NT2/D1 (cell line): ENCODE measurements around the gene NCS1.

ENCODE experiments used
- DNase-seq: peaks from one replicate; pipeline ENCODE4 v3.0.0-alpha.2; 2011; ENCODE audit warnings: low read depth, low spot score
- H3K27me3 ChIP-seq: 2 replicates; pipeline ENCODE4 v1.6.0; 2011; ENCODE audit warnings: mild to moderate bottlenecking; ENCODE audit not compliant: insufficient read length, insufficient read depth
- H3K36me3 ChIP-seq: 2 replicates; pipeline ENCODE4 v1.6.1; 2011; ENCODE audit warnings: mild to moderate bottlenecking, low read length, mixed read lengths; ENCODE audit not compliant: insufficient read depth, insufficient read length
- H3K4me1 ChIP-seq: 2 replicates; pipeline ENCODE4 v1.5.1; 2011; ENCODE audit not compliant: insufficient read depth, insufficient read length
- H3K4me3 ChIP-seq: 2 replicates; pipeline ENCODE4 v1.5.1; 2011; ENCODE audit warnings: low read depth; ENCODE audit not compliant: insufficient read length
- H3K9ac ChIP-seq: 2 replicates; pipeline ENCODE4 v1.6.0; 2011; ENCODE audit warnings: low read depth; ENCODE audit not compliant: insufficient read length
- H3K9me3 ChIP-seq: 2 replicates; pipeline ENCODE4 v1.5.1; 2011; ENCODE audit warnings: mild to moderate bottlenecking, low read length; ENCODE audit not compliant: insufficient read depth
- SUZ12 ChIP-seq: IDR thresholded peaks from 2 replicates; pipeline ENCODE4 v1.6.1; 2011; ENCODE audit not compliant: insufficient read length, insufficient read depth; ENCODE audit errors: extremely low read depth
- YY1 ChIP-seq: IDR thresholded peaks from 2 replicates; pipeline ENCODE4 v1.6.1; 2011; ENCODE audit not compliant: insufficient read length, insufficient read depth
- ZNF274 ChIP-seq: IDR thresholded peaks from 2 replicates; pipeline ENCODE4 v1.6.1; 2011; ENCODE audit warnings: mild to moderate bottlenecking, low read depth, low read length

NCS1 gene

GRCh38 chr9:130196643-130197042, 24.4 kb downstream of the NCS1 start:
- Histone ChIP-seq H3K36me3 (peaks cover 14% of the 10 kb centered on the region), H3K4me3 (no peak overlapping the region), H3K9me3 (no peaks in the 10 kb centered on the region), H3K9ac (no peak overlapping the region), H3K27me3 (no peaks in the 10 kb centered on the region), H3K4me1 (peaks cover 43% of the 10 kb centered on the region)
- DNase-seq: no peak
- TF ChIP-seq YY1 (no peak), ZNF274 (no peak), SUZ12 (no peak)

- no peaks in the 10 kb centered on the region for H3K27me3 ChIP-seq
- TF ChIP-seq SUZ12 (no peak), ZNF274 (no peak), YY1 (no peak)
- no peak overlapping the region for H3K9ac ChIP-seq
- no peak overlapping the region for H3K4me3 ChIP-seq
- H3K9me3 ChIP-seq: no peaks in the 10 kb centered on the region
- no peak for DNase-seq
- peaks cover 40% of the 10 kb centered on the region for H3K4me1 ChIP-seq
- peaks cover 15% of the 10 kb centered on the region for H3K36me3 ChIP-seq
Measured at GRCh38 chr9:130197386-130197785, 25.2 kb downstream of the NCS1 start.

GRCh38 chr9:130197888-130198287, 25.7 kb downstream of the NCS1 start:
- TF ChIP-seq YY1 (no peak), SUZ12 (no peak), ZNF274 (no peak)
- DNase-seq: no peak
- Histone ChIP-seq H3K27me3 (no peaks in the 10 kb centered on the region), H3K9ac (peak overlapping the region; percentile 6), H3K36me3 (peaks cover 18% of the 10 kb centered on the region), H3K4me1 (peaks cover 35% of the 10 kb centered on the region), H3K4me3 (no peak overlapping the region), H3K9me3 (no peaks in the 10 kb centered on the region)

GRCh38 chr9:130198501-130199179, 26.4 kb downstream of the NCS1 start:
- H3K9ac ChIP-seq: no peak overlapping the region
- TF ChIP-seq SUZ12: no peak
- TF ChIP-seq ZNF274: no peak
- no peak for TF ChIP-seq YY1
- DNase-seq: no peak
- H3K36me3 ChIP-seq: peaks cover 24% of the 10 kb centered on the region
- no peaks in the 10 kb centered on the region for H3K9me3 ChIP-seq
- H3K4me3 ChIP-seq: no peak overlapping the region
- no peaks in the 10 kb centered on the region for H3K27me3 ChIP-seq
- peaks cover 27% of the 10 kb centered on the region for H3K4me1 ChIP-seq

- no peak for DNase-seq
- H3K4me3 ChIP-seq: no peak overlapping the region
- TF ChIP-seq YY1 (no peak), ZNF274 (no peak), SUZ12 (no peak)
- H3K36me3 ChIP-seq: peaks cover 29% of the 10 kb centered on the region
- H3K9me3 ChIP-seq: no peaks in the 10 kb centered on the region
- H3K27me3 ChIP-seq: no peaks in the 10 kb centered on the region
- peak overlapping the region; percentile 9 for H3K9ac ChIP-seq
- peaks cover 21% of the 10 kb centered on the region for H3K4me1 ChIP-seq
Measured at GRCh38 chr9:130199605-130200004, 27.4 kb downstream of the NCS1 start.

GRCh38 chr9:130200038-130200849, 28.0 kb downstream of the NCS1 start:
- DNase-seq: no peak
- Histone ChIP-seq H3K4me1 (peaks cover 20% of the 10 kb centered on the region), H3K36me3 (peaks cover 29% of the 10 kb centered on the region), H3K9ac (no peak overlapping the region), H3K4me3 (no peak overlapping the region), H3K9me3 (no peaks in the 10 kb centered on the region), H3K27me3 (no peaks in the 10 kb centered on the region)
- no peak for TF ChIP-seq SUZ12
- TF ChIP-seq ZNF274: no peak
- TF ChIP-seq YY1: no peak

- Histone ChIP-seq H3K9ac (no peak overlapping the region), H3K36me3 (peaks cover 29% of the 10 kb centered on the region), H3K4me1 (peaks cover 17% of the 10 kb centered on the region), H3K27me3 (no peaks in the 10 kb centered on the region), H3K4me3 (no peak overlapping the region), H3K9me3 (no peaks in the 10 kb centered on the region)
- no peak for TF ChIP-seq ZNF274
- no peak for TF ChIP-seq SUZ12
- TF ChIP-seq YY1: no peak
- no peak for DNase-seq
Measured at GRCh38 chr9:130201399-130201873, 29.2 kb downstream of the NCS1 start.
